CD4-positive, alpha-beta T cell (primary cell): ENCODE measurements around the gene PARVB. TPM values are rescaled to one million over a fixed set of nuclear protein-coding genes. Genes with fewer than 3 reads are reported as not detected.

Experiments
- ATAC-seq: fragments of 200-7000 bp; cut with Tn5 transposase; one replicate; pipeline ENCODE4 v1.10.0; 2022; ENCODE audit warnings: mild to moderate bottlenecking; ENCODE audit not compliant: poor library complexity
- CTCF ChIA-PET: fragments of 350-600 bp; sonication (Branson Sonifier 250); formaldehyde crosslinking; loops from one replicate; lab custom pipeline; 2021; ENCODE audit warnings: antibody characterized with exemption, inconsistent platforms; lab: Charles Lee
- POLR2A ChIA-PET: fragments of 350-600 bp; sonication (Branson Sonifier 250); formaldehyde crosslinking; loops from one replicate; lab custom pipeline; 2021; ENCODE audit warnings: antibody characterized with exemption, inconsistent platforms; lab: Charles Lee
- DNase-seq, 14 experiments: peaks; one replicate each; pipeline ENCODE4 v3.0.0-alpha.2; 2013 to 2020; ENCODE audit warnings: mixed read lengths in 2 of 14
- H3K27ac ChIP-seq, 2 donors: one replicate each; pipeline versions ENCODE4 v1.5.1 to v1.7.0; 2013; ENCODE audit warnings: low read length in 2 of 2, low read depth in 1 of 2, mild to moderate bottlenecking in 1 of 2
- H3K27me3 ChIP-seq, 2 experiments: 1 replicate in 1 of 2; 2 replicates in 1 of 2; pipeline versions ENCODE4 v1.6.1 to v1.7.0; 2013; ENCODE audit warnings: low read length in 2 of 2, control low read depth in 1 of 2, mild to moderate bottlenecking in 1 of 2, moderate library complexity in 1 of 2; ENCODE audit not compliant: insufficient read depth in 2 of 2, control insufficient read depth in 1 of 2
- H3K36me3 ChIP-seq: one replicate; pipeline ENCODE4 v1.6.1; 2013; ENCODE audit warnings: low read length, control low read depth; ENCODE audit not compliant: insufficient read depth
- H3K4me1 ChIP-seq: one replicate; pipeline ENCODE4 v1.6.1; 2013; ENCODE audit warnings: low read length, control low read depth; ENCODE audit not compliant: insufficient read depth
- H3K4me3 ChIP-seq: one replicate; pipeline ENCODE4 v1.5.1; 2013; ENCODE audit warnings: mild to moderate bottlenecking, low read length, moderate library complexity
- H3K9me3 ChIP-seq, 2 experiments: 1 replicate in 1 of 2; 2 replicates in 1 of 2; pipeline versions ENCODE4 v1.6.1 to v1.7.0; 2013; ENCODE audit warnings: low read length in 2 of 2, mild to moderate bottlenecking in 2 of 2, control low read depth in 1 of 2, moderate library complexity in 1 of 2; ENCODE audit not compliant: control insufficient read depth in 1 of 2, insufficient read depth in 1 of 2
- H3K27ac Mint-ChIP-seq: one replicate; pipeline ENCODE4 v1.8.0; 2020; ENCODE audit warnings: mixed read lengths
- H3K27me3 Mint-ChIP-seq: one replicate; pipeline ENCODE4 v1.8.0; 2021; ENCODE audit warnings: mixed read lengths
- H3K36me3 Mint-ChIP-seq: one replicate; pipeline ENCODE4 v1.8.0; 2021; ENCODE audit warnings: low read depth, mixed read lengths
- H3K4me1 Mint-ChIP-seq: one replicate; pipeline ENCODE4 v1.8.0; 2021; ENCODE audit warnings: low read depth, mixed read lengths
- H3K4me3 Mint-ChIP-seq: one replicate; pipeline ENCODE4 v1.8.0; 2020; ENCODE audit warnings: mild to moderate bottlenecking, mixed read lengths
- H3K9me3 Mint-ChIP-seq: one replicate; pipeline ENCODE4 v1.8.0; 2020; ENCODE audit warnings: mixed read lengths
- intact Hi-C, 2 experiments: fragments of 100-400 bp; cut with DNase I in 1 of 2; cut with micrococcal nuclease in 1 of 2; formaldehyde crosslinking; loops; one replicate each; pipeline versions ENCODE4 v1.15.1 to v1.9.0; 2023 to 2025; cut with DNase I, micrococcal nuclease
- total RNA-seq, 174 experiments: library from RNA in 2 of 174; stranded (reverse) in 2 of 174; gene quantifications; one replicate each; pipeline ENCODE4 v1.2.3 and lab custom pipeline; 2021 to 2026
- TF ChIP-seq, protein P1 (sequence below): fragments of 200-600 bp; IDR thresholded peaks from one replicate; pipeline ENCODE4 v1.8.0; 2022; ENCODE audit warnings: antibody characterized with exemption, mild to moderate bottlenecking

PARVB gene
- total RNA-seq, 2 experiments from 2014 or later, result 6.2 to 6.4 TPM

DNA sequence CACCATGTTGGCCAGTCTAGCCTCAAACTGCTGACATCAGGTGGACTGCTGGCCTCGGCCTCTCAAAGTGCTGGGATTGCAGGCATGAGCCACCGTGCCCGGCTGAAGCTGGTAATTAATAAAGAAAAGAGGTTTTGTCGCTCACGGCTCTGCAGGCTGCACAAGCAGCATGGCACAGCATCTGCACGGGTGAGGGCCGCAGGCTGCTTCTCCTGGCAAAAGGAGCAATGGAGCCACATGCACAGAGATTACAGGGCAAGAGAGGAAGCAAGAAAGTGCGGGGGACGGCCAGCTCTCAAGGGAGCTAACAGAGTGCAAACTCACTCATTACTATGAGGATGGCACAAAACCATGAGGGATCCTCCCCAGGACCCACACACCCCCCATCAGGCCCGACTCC, 4.7 kb upstream of the PARVB start:
- H3K27me3 Mint-ChIP-seq, result peaks cover 7% of the 10 kb centered on the region
- TF ChIP-seq, protein P1, sequence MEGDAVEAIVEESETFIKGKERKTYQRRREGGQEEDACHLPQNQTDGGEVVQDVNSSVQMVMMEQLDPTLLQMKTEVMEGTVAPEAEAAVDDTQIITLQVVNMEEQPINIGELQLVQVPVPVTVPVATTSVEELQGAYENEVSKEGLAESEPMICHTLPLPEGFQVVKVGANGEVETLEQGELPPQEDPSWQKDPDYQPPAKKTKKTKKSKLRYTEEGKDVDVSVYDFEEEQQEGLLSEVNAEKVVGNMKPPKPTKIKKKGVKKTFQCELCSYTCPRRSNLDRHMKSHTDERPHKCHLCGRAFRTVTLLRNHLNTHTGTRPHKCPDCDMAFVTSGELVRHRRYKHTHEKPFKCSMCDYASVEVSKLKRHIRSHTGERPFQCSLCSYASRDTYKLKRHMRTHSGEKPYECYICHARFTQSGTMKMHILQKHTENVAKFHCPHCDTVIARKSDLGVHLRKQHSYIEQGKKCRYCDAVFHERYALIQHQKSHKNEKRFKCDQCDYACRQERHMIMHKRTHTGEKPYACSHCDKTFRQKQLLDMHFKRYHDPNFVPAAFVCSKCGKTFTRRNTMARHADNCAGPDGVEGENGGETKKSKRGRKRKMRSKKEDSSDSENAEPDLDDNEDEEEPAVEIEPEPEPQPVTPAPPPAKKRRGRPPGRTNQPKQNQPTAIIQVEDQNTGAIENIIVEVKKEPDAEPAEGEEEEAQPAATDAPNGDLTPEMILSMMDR, result no peak

DNA sequence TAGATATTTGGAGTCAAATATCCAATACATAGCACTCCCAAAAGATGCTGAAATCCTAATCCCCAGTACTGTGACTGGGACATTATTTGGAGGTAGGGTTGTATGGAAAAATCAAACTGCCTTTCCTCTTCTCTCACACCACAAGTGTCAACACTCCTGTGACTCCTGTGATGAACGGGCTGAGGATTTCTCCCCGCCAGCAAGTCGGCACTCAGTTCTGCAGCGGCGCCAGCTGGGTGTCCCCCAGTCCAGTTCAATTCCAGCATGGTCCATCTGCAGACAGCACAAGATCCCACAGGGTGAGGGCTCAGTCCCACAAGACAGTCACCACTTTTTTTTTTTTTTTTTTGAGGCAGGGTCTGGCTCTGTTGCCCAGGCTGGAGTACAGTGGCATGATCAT, 4.3 kb upstream of the PARVB start:
- Mint-ChIP-seq H3K27me3 (peaks cover 8% of the 10 kb centered on the region), H3K9me3 (no peaks in the 10 kb centered on the region), H3K4me3 (no peak overlapping the region), H3K4me1 (peaks cover 1% of the 10 kb centered on the region), H3K27ac (no peak overlapping the region), H3K36me3 (no peaks in the 10 kb centered on the region)
- Histone ChIP-seq H3K9me3 (no peaks in the 10 kb centered on the region), H3K36me3 (no peaks in the 10 kb centered on the region), H3K4me1 (peaks cover 9% of the 10 kb centered on the region), H3K27ac (no peak overlapping the region), H3K4me3 (no peak overlapping the region), H3K27me3 (peaks cover 0 to under 1% of the 10 kb centered on the region in 2 experiments)
- ChIA-PET CTCF (no interaction called here), POLR2A (no interaction called here)
- intact Hi-C loops, result no loop called here
- ATAC-seq (no peak), DNase-seq (no peak)
- TF ChIP-seq, protein P1, result no peak

More for the DNA sequence above, 4.7 kb upstream of the PARVB start:
- H3K4me3 Mint-ChIP-seq, result no peak overlapping the region
- no peaks in the 10 kb centered on the region for H3K27me3 ChIP-seq
- no peaks in the 10 kb centered on the region for H3K36me3 Mint-ChIP-seq
- ATAC-seq (no peak), DNase-seq (no peak)
- no peaks in the 10 kb centered on the region for H3K36me3 ChIP-seq
- no peaks in the 10 kb centered on the region for H3K4me1 Mint-ChIP-seq
- intact Hi-C loops, result no loop called here
- H3K27ac Mint-ChIP-seq, result no peak overlapping the region
- ChIA-PET CTCF (no interaction called here), POLR2A (no interaction called here)
- no peaks in the 10 kb centered on the region for H3K9me3 Mint-ChIP-seq
- peaks cover 6% of the 10 kb centered on the region for H3K4me1 ChIP-seq
- no peak overlapping the region for H3K27ac ChIP-seq
- H3K9me3 ChIP-seq, result no peaks in the 10 kb centered on the region
- H3K4me3 ChIP-seq, result no peak overlapping the region

DNA sequence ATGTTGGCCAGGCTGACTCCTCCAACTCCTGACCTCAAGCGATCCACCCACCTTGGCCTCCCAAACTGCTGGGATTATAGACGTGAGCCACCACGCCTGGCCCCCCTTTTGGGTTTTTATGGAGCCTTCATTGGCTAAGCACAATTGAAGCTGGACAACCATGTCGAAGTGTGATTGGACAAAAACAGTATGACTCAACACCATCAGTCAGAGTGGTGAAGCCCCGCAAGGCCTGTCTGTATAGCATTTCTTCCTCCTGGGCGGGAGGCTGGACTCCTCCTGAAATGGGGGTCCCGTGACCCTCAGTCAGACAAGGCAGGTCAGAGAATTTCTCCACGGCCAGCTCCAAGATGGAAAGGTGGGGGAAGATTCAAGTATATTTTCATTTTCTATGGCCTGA, 3.1 kb upstream of the PARVB start:
- peaks cover 19% of the 10 kb centered on the region for H3K27me3 Mint-ChIP-seq

More for the DNA sequence above, 3.1 kb upstream of the PARVB start:
- Mint-ChIP-seq H3K27ac (no peak overlapping the region), H3K4me1 (peaks cover 12% of the 10 kb centered on the region), H3K9me3 (no peaks in the 10 kb centered on the region), H3K4me3 (no peak overlapping the region), H3K36me3 (no peaks in the 10 kb centered on the region)
- DNase-seq, result no peak
- H3K4me1 ChIP-seq, result peaks cover 20% of the 10 kb centered on the region
- ChIA-PET POLR2A (no interaction called here), CTCF (no interaction called here)
- H3K27ac ChIP-seq, result no peak overlapping the region
- no peaks in the 10 kb centered on the region for H3K9me3 ChIP-seq
- TF ChIP-seq, protein P1, result no peak
- no peak overlapping the region for H3K4me3 ChIP-seq
- no peak for ATAC-seq
- intact Hi-C loops, result no loop called here
- H3K27me3 ChIP-seq, result peaks cover 0 to 7% of the 10 kb centered on the region in 2 experiments
- no peaks in the 10 kb centered on the region for H3K36me3 ChIP-seq
